Natural killer cell (primary cell): ENCODE results near the gene ECE1. TPM values are rescaled to one million over a fixed set of nuclear protein-coding genes. Genes with fewer than 3 reads are reported as not detected.
A peak's percentile ranks its signal among the peaks of the same experiment; 100 is the strongest.
"Not testable (repeated sequence)": the region's sequence is repeated elsewhere in the genome, so short reads cannot be mapped to it uniquely, and the experiment has no call there.

ENCODE experiments used
- ATAC-seq, 3 donors: fragments of 150-1000 bp in 2 of 3; fragments of 200-7000 bp in 1 of 3; cut with Tn5 transposase; 1 replicate in 1 of 3; 2 replicates in 2 of 3; pipeline ENCODE4 v1.10.0; 2021; ENCODE audit warnings: mild to moderate bottlenecking in 2 of 3, moderate library complexity in 2 of 3
- DNase-seq, 2 donors: peaks; one replicate each; pipeline versions ENCODE4 v3.0.0 to v3.0.0-alpha.2; 2013 to 2021; ENCODE audit warnings: mixed read lengths in 1 of 2
- H3K27ac ChIP-seq: one replicate; pipeline ENCODE4 v1.5.1; 2013; ENCODE audit warnings: mild to moderate bottlenecking, low read length
- H3K27me3 ChIP-seq: one replicate; pipeline ENCODE4 v1.6.1; 2013; ENCODE audit warnings: low read length; ENCODE audit not compliant: control insufficient read depth, insufficient read depth
- H3K36me3 ChIP-seq: one replicate; pipeline ENCODE4 v1.6.1; 2013; ENCODE audit warnings: low read length; ENCODE audit not compliant: control insufficient read depth, insufficient read depth
- H3K4me1 ChIP-seq: one replicate; pipeline ENCODE4 v1.6.1; 2013; ENCODE audit warnings: low read length; ENCODE audit not compliant: control insufficient read depth, insufficient read depth
- H3K4me3 ChIP-seq: one replicate; pipeline ENCODE4 v1.5.1; 2013; ENCODE audit warnings: low read length
- H3K9me3 ChIP-seq: one replicate; pipeline ENCODE4 v1.6.1; 2013; ENCODE audit warnings: low read length; ENCODE audit not compliant: control insufficient read depth, insufficient read depth
- H3K27ac Mint-ChIP-seq, 2 donors: one replicate each; pipeline ENCODE4 v1.8.0; 2022; ENCODE audit warnings: mild to moderate bottlenecking in 2 of 2, mixed read lengths in 2 of 2, moderate library complexity in 1 of 2
- H3K27me3 Mint-ChIP-seq, 2 donors: one replicate each; pipeline ENCODE4 v1.8.0; 2022; ENCODE audit warnings: low read depth in 2 of 2, mixed read lengths in 2 of 2
- H3K36me3 Mint-ChIP-seq: one replicate; pipeline ENCODE4 v1.8.0; 2022; ENCODE audit warnings: mixed read lengths
- H3K4me1 Mint-ChIP-seq, 2 donors: one replicate each; pipeline ENCODE4 v1.8.0; 2022; ENCODE audit warnings: mixed read lengths in 2 of 2
- H3K4me3 Mint-ChIP-seq: one replicate; pipeline ENCODE4 v1.8.0; 2022; ENCODE audit warnings: mild to moderate bottlenecking, moderate library complexity, mixed read lengths
- H3K9me3 Mint-ChIP-seq, 2 donors: one replicate each; pipeline ENCODE4 v1.8.0; 2022; ENCODE audit warnings: mixed read lengths in 2 of 2
- WGBS: methylation state at CpG from one replicate; pipeline ENCODE4 v1.1.7; 2013; ENCODE audit warnings: missing lambda C conversion rate; ENCODE audit not compliant: insufficient coverage; 5-methylcytosine and 5-hydroxymethylcytosine counted together
- intact Hi-C: fragments of 100-400 bp; cut with micrococcal nuclease; formaldehyde crosslinking; loops from one replicate; pipeline ENCODE4 v1.14.2; 2022
- total RNA-seq, 4 donors: library from RNA; stranded (reverse); fragments of 120-200 nt in 1 of 4; gene quantifications; one replicate each; pipeline versions ENCODE4 v1.2.3 to v1.2.4, GENCODE V29; 2013 to 2022
- TF ChIP-seq, protein P1 (sequence below): fragments of 200-600 bp; IDR thresholded peaks from one replicate; pipeline ENCODE4 v1.8.0; 2022; ENCODE audit warnings: antibody characterized with exemption

ECE1 gene
- total RNA-seq, 3 donors from 2014 or later (not counting 1 experiment from before 2014, with no cell fraction given) = 47.2 to 70.1 (median 50.7) TPM

GRCh38 chr1:21182181-21182731, 108.0 kb downstream of the ECE1 start:
- no peaks in the 10 kb centered on the region for H3K27me3 ChIP-seq
- H3K9me3 ChIP-seq = no peaks in the 10 kb centered on the region
- Mint-ChIP-seq H3K4me1 (peaks cover 0 to 2% of the 10 kb centered on the region in 2 donors), H3K4me3 (no peak overlapping the region), H3K9me3 (no peaks in the 10 kb centered on the region), H3K27me3 (no peaks in the 10 kb centered on the region), H3K27ac (no peak overlapping the region), H3K36me3 (no peaks in the 10 kb centered on the region)
- intact Hi-C loops = no loop called here
- H3K27ac ChIP-seq = no peak overlapping the region
- no peak overlapping the region for H3K4me3 ChIP-seq
- H3K4me1 ChIP-seq = peaks cover 9% of the 10 kb centered on the region
- DNase-seq (no peak), ATAC-seq (no peak)
- TF ChIP-seq, protein P1, sequence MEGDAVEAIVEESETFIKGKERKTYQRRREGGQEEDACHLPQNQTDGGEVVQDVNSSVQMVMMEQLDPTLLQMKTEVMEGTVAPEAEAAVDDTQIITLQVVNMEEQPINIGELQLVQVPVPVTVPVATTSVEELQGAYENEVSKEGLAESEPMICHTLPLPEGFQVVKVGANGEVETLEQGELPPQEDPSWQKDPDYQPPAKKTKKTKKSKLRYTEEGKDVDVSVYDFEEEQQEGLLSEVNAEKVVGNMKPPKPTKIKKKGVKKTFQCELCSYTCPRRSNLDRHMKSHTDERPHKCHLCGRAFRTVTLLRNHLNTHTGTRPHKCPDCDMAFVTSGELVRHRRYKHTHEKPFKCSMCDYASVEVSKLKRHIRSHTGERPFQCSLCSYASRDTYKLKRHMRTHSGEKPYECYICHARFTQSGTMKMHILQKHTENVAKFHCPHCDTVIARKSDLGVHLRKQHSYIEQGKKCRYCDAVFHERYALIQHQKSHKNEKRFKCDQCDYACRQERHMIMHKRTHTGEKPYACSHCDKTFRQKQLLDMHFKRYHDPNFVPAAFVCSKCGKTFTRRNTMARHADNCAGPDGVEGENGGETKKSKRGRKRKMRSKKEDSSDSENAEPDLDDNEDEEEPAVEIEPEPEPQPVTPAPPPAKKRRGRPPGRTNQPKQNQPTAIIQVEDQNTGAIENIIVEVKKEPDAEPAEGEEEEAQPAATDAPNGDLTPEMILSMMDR = no peak
- 90% methylated on average over 5 of the region's 7 CpGs for WGBS
- no peaks in the 10 kb centered on the region for H3K36me3 ChIP-seq

DNA sequence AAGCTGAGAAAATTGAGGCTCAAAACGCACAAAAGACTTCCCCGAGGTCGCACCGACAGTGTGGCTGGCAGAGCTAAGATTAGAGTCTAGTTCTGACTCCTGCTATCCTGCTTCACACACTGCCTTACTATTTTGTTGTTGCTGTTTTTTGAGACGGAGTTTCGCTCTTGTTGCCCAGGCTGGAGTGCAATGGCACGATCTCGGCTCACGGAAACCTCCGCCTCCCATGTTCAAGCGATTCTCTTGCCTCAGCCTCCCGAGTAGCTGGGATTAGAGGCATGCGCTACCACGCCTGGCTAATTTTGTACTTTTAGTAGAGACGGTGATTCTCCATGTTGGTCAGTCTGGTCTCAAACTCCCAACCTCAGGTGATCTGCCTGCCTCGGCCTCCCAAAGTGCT, 112.0 kb downstream of the ECE1 start:
- not testable (repeated sequence) for ATAC-seq, H3K27me3 ChIP-seq, H3K4me3 ChIP-seq, H3K9me3 Mint-ChIP-seq, H3K27me3 Mint-ChIP-seq, H3K9me3 ChIP-seq, H3K36me3 ChIP-seq, H3K27ac ChIP-seq, DNase-seq, H3K36me3 Mint-ChIP-seq
- peak overlapping the region in 1 of 2 donors; percentile 29 for H3K27ac Mint-ChIP-seq
- H3K4me3 Mint-ChIP-seq = peak overlapping the region; percentile 40
- 89% methylated on average over 16 of the region's 16 CpGs for WGBS
- intact Hi-C loops = loop anchor here (5.0 kb wide), 2 partner anchors 156 to 391 kb away; partner anchors contain the start of gene HP1BP3
- peaks cover 23 to 33% of the 10 kb centered on the region in 2 donors for H3K4me1 Mint-ChIP-seq
- H3K4me1 ChIP-seq = peaks cover 16% of the 10 kb centered on the region

GRCh38 chr1:21176586-21177555, 113.4 kb downstream of the ECE1 start, which contains the start of gene EIF4G3:
Gene EIF4G3 (minus strand): TSS chr1:21176897. CDS start chr1:21002742, 174,155 bp downstream.
- H3K4me1 Mint-ChIP-seq = peaks cover 25 to 38% of the 10 kb centered on the region in 2 donors
- no peaks in the 10 kb centered on the region for H3K27me3 Mint-ChIP-seq
- H3K27ac Mint-ChIP-seq = peak within 1 kb of the TSS; percentile 89 to 94
- Histone ChIP-seq H3K36me3 (no peaks in the 10 kb centered on the region), H3K4me1 (peaks cover 15% of the 10 kb centered on the region), H3K27me3 (no peaks in the 10 kb centered on the region), H3K9me3 (no peaks in the 10 kb centered on the region), H3K27ac (peak within 1 kb of the TSS; percentile 89), H3K4me3 (peak within 1 kb of the TSS; percentile 89)
- ATAC-seq (peak; percentile 90 to 97 (median 92)), DNase-seq (peak; percentile 98 to 100)
- no peaks in the 10 kb centered on the region for H3K36me3 Mint-ChIP-seq
- 2% methylated on average over 90 of the region's 90 CpGs for WGBS
- H3K9me3 Mint-ChIP-seq = no peaks in the 10 kb centered on the region
- H3K4me3 Mint-ChIP-seq = peak within 1 kb of the TSS; percentile 97
- TF ChIP-seq, protein P1 = no peak
- intact Hi-C loops = loop anchor here (5.0 kb wide), 2 partner anchors 155 to 390 kb away; partner anchors contain the start of gene HP1BP3
